Mucosa of descending colon (tissue), 3 donors: Measurements from ENCODE around the gene DGCR2. TPM values are rescaled to one million over a fixed set of nuclear protein-coding genes. Genes with fewer than 3 reads are reported as not detected.

Source experiments
- ATAC-seq: fragments of 200-7000 bp; cut with Tn5 transposase; one replicate; pipeline ENCODE4 v1.9.1; 2020; ENCODE audit warnings: mild to moderate bottlenecking, moderate library complexity
- DNase-seq, 3 donors: peaks; one replicate each; pipeline ENCODE4 v3.0.0-alpha.2; 2020
- H3K36me3 ChIP-seq: fragments of 200-600 bp; one replicate; pipeline ENCODE4 v1.8.0; 2021; ENCODE audit warnings: low read depth, mild to moderate bottlenecking
- H3K4me1 ChIP-seq: fragments of 200-600 bp; one replicate; pipeline ENCODE4 v1.8.0; 2021; ENCODE audit warnings: low read depth, mild to moderate bottlenecking
- H3K4me3 ChIP-seq: fragments of 200-600 bp; one replicate; pipeline ENCODE4 v1.8.0; 2021; ENCODE audit warnings: mild to moderate bottlenecking
- H3K9me3 ChIP-seq: fragments of 200-600 bp; one replicate; pipeline ENCODE4 v1.8.0; 2021; ENCODE audit warnings: mild to moderate bottlenecking
- intact Hi-C, 2 donors: fragments of 100-400 bp; cut with DNase I in 1 of 2; cut with micrococcal nuclease in 1 of 2; formaldehyde crosslinking; loops; one replicate each; pipeline versions ENCODE4 v1.11.0 to v1.11.1; 2022; cut with DNase I, micrococcal nuclease
- total RNA-seq, 3 donors: library from RNA; stranded (reverse); fragmentation: NEBNext Ultra II Directional in 2 of 3; extraction: Animal tissue kit (Norgen Biotek cat#: 25700) in 2 of 3; gene quantifications; one replicate each; pipeline versions ENCODE4 v1.2.1 to v1.2.4, GENCODE V29; 2021 to 2023
- TF ChIP-seq, protein P1 (sequence below): fragments of 200-600 bp; IDR thresholded peaks from one replicate; pipeline ENCODE4 v1.8.0; 2022; ENCODE audit warnings: antibody characterized with exemption, mild to moderate bottlenecking
- donor health status: DM: no; HTN: no; CAD: no; lungs with moderate emphysema.
- donor health status: DM: no; HTN: no; CAD: no.
- donor health status: DM: no; HTN: yes; CAD: no.

DGCR2 gene
- total RNA-seq, 3 donors from 2014 or later, result 68.4 to 100 (median 79.8) TPM

GRCh38 chr22:19068784-19069271, 53.4 kb downstream of the DGCR2 start:
- DNase-seq (no peak), ATAC-seq (no peak)
- Histone ChIP-seq H3K36me3 (peaks cover 8% of the 10 kb centered on the region), H3K9me3 (no peaks in the 10 kb centered on the region), H3K4me3 (no peak overlapping the region), H3K4me1 (no peaks in the 10 kb centered on the region)
- TF ChIP-seq, protein P1, sequence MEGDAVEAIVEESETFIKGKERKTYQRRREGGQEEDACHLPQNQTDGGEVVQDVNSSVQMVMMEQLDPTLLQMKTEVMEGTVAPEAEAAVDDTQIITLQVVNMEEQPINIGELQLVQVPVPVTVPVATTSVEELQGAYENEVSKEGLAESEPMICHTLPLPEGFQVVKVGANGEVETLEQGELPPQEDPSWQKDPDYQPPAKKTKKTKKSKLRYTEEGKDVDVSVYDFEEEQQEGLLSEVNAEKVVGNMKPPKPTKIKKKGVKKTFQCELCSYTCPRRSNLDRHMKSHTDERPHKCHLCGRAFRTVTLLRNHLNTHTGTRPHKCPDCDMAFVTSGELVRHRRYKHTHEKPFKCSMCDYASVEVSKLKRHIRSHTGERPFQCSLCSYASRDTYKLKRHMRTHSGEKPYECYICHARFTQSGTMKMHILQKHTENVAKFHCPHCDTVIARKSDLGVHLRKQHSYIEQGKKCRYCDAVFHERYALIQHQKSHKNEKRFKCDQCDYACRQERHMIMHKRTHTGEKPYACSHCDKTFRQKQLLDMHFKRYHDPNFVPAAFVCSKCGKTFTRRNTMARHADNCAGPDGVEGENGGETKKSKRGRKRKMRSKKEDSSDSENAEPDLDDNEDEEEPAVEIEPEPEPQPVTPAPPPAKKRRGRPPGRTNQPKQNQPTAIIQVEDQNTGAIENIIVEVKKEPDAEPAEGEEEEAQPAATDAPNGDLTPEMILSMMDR, result no peak
- intact Hi-C loops, result no loop called here

- ATAC-seq, result no peak
- intact Hi-C loops, result no loop called here
- Histone ChIP-seq H3K4me3 (no peak overlapping the region), H3K9me3 (no peaks in the 10 kb centered on the region), H3K36me3 (peaks cover 8% of the 10 kb centered on the region), H3K4me1 (no peaks in the 10 kb centered on the region)
- no peak for DNase-seq
- TF ChIP-seq, protein P1, result no peak
Measured at GRCh38 chr22:19067696-19068348, 54.4 kb downstream of the DGCR2 start.

- Histone ChIP-seq H3K9me3 (no peaks in the 10 kb centered on the region), H3K4me3 (no peak overlapping the region), H3K36me3 (peaks cover 8% of the 10 kb centered on the region), H3K4me1 (no peaks in the 10 kb centered on the region)
- TF ChIP-seq, protein P1, result no peak
- intact Hi-C loops, result no loop called here
- DNase-seq (no peak), ATAC-seq (no peak)
Measured at GRCh38 chr22:19066531-19067271, 55.5 kb downstream of the DGCR2 start.

GRCh38 chr22:19065929-19066328, 56.3 kb downstream of the DGCR2 start:
- intact Hi-C loops, result no loop called here
- Histone ChIP-seq H3K36me3 (peaks cover 8% of the 10 kb centered on the region), H3K4me3 (no peak overlapping the region), H3K4me1 (no peaks in the 10 kb centered on the region), H3K9me3 (no peaks in the 10 kb centered on the region)
- no peak for ATAC-seq
- TF ChIP-seq, protein P1, result no peak
- DNase-seq, result no peak

- peaks cover 8% of the 10 kb centered on the region for H3K36me3 ChIP-seq
- DNase-seq, result no peak
- no peak overlapping the region for H3K4me3 ChIP-seq
- TF ChIP-seq, protein P1, result no peak
- H3K4me1 ChIP-seq, result no peaks in the 10 kb centered on the region
- no peak for ATAC-seq
- no peaks in the 10 kb centered on the region for H3K9me3 ChIP-seq
- intact Hi-C loops, result no loop called here
Measured at GRCh38 chr22:19065298-19065859, 56.8 kb downstream of the DGCR2 start.
